Adrenal gland (tissue), 12 donors: ENCODE results near the gene CCDC78. TPM values are rescaled to one million over a fixed set of nuclear protein-coding genes. Genes with fewer than 3 reads are reported as not detected.
A peak's percentile ranks its signal among the peaks of the same experiment; 100 is the strongest.

ENCODE experiments used
- DNase-seq, 7 donors: peaks; one replicate each; pipeline ENCODE4 v3.0.0-alpha.2; 2019 to 2020
- H3K27ac ChIP-seq, 5 donors: fragments of 200-600 bp; sonication (generic) in 4 of 5; 1 replicate in 3 of 5; 2 replicates in 2 of 5; pipeline versions ENCODE4 v1.5.1 to v1.8.0; 2016 to 2020; ENCODE audit warnings: mild to moderate bottlenecking in 1 of 5
- H3K27me3 ChIP-seq: fragments of 200-600 bp; 2 replicates; pipeline ENCODE4 v1.8.0; 2021
- H3K36me3 ChIP-seq, 2 donors: fragments of 200-600 bp; replicated peaks in 1 of 2; 1 replicate in 1 of 2; 2 replicates in 1 of 2; pipeline versions ENCODE4 v1.5.1 to v1.8.0; 2018 to 2022
- H3K4me1 ChIP-seq, 2 donors: fragments of 200-600 bp; replicated peaks in 1 of 2; 1 replicate in 1 of 2; 2 replicates in 1 of 2; pipeline versions ENCODE4 v1.5.1 to v1.8.0; 2018 to 2021
- H3K4me3 ChIP-seq, 4 donors: fragments of 200-600 bp; sonication (generic) in 3 of 4; one replicate each; pipeline ENCODE4 v1.5.1; 2016 to 2018
- H3K9me3 ChIP-seq, 3 donors: fragments of 200-600 bp; sonication (generic) in 1 of 3; replicated peaks in 1 of 3; 1 replicate in 2 of 3; 2 replicates in 1 of 3; pipeline versions ENCODE4 v1.5.1 to v1.8.0; 2016 to 2021
- CTCF ChIP-seq, 6 experiments: fragments of 450-650 bp in 4 of 6; fragments of 200-600 bp in 2 of 6; sonication (generic) in 1 of 6; IDR thresholded peaks; 1 replicate in 5 of 6; 2 replicates in 1 of 6; pipeline versions ENCODE4 v1.5.1 to v1.8.0; 2016 to 2021; ENCODE audit warnings: antibody characterized with exemption in 6 of 6, mild to moderate bottlenecking in 2 of 6, moderate library complexity in 1 of 6
- POLR2A ChIP-seq, 2 donors: fragments of 450-650 bp; IDR thresholded peaks; one replicate each; pipeline ENCODE4 v1.6.1; 2017; ENCODE audit warnings: antibody characterized with exemption in 2 of 2, mild to moderate bottlenecking in 2 of 2, moderate library complexity in 1 of 2
- WGBS, 4 donors: extraction: QIAGEN DNeasy Blood & Tissue Kit in 2 of 4; methylation state at CpG; one replicate each; pipeline versions ENCODE4 v1.1.5 to v1.1.7; 2013 to 2017; 5-methylcytosine and 5-hydroxymethylcytosine counted together
- intact Hi-C, 2 donors: fragments of 100-400 bp; cut with DNase I; formaldehyde crosslinking; loops; one replicate each; pipeline versions ENCODE4 v1.14.1 to v1.15.0; 2022 to 2023
- polyA plus RNA-seq, 3 donors: library from polyadenylated mRNA; stranded (reverse); fragments of 200-250 nt in 2 of 3; fragments of 350-450 nt in 1 of 3; fragmentation: Illumina TruSeq in 1 of 3; extraction: RNeasy Lipid Tissue Mini Kit (QIAGEN cat#74804) in 1 of 3; gene quantifications; one replicate each; pipeline ENCODE4 v1.2.3, GENCODE V29; 2013 to 2014
- total RNA-seq, 9 donors: library from RNA; depleted of rRNA in 4 of 9; stranded (reverse); fragments of >200 nt in 4 of 9; fragments of 120-200 nt in 1 of 9; fragmentation: NEBNext Ultra II Directional in 1 of 9; extraction: Animal tissue kit (Norgen Biotek cat#: 25700) in 1 of 9; gene quantifications; one replicate each; pipeline versions ENCODE4 v1.1.0 to v1.2.4, GENCODE V29; 2013 to 2023
- donor health status: healthy with polysubstance abuse.
- donor health status: Bipolar disorder and iron deficiency.
- donor health status: DM: yes; HTN: yes; CAD: no.
- donor health status: DM: no; HTN: no; CAD: no.
- donor health status: DM: no; HTN: no; CAD: no.
- donor health status: DM: yes; HTN: yes; CAD: no.

Gene CCDC78
- total and polyA plus RNA-seq, 12 donors, result 0.17 to 49.9 (median 0.85) TPM; not detected in 2

- no peaks in the 10 kb centered on the region for H3K4me1 ChIP-seq
- H3K4me3 ChIP-seq, result no peak overlapping the region
- 5 to 6% (median 5%) methylated on average over 20 to 49 of the region's 49 CpGs; no CpG with 5 or more reads in 1 of the 4 donors for WGBS, 4 donors
- peak overlapping the region in 1 of 5 donors; percentile 44 for H3K27ac ChIP-seq
- TF ChIP-seq CTCF (IDR thresholded peaks at IDR 0.05), result no peak
- TF ChIP-seq POLR2A (IDR thresholded peaks at IDR 0.05), result no peak
- intact Hi-C loops, result loop anchor here in 1 of 2 donors (5.0 kb wide), 1 partner anchor 76 kb away; no protein-coding TSS in a partner anchor
- DNase-seq, result no peak
- no peaks in the 10 kb centered on the region for H3K9me3 ChIP-seq
- H3K36me3 ChIP-seq, result no peaks in the 10 kb centered on the region
- peaks cover 58% of the 10 kb centered on the region for H3K27me3 ChIP-seq
These were observed 19.8 kb downstream of the CCDC78 start for GRCh38 chr16:706189-707061.

- H3K27me3 ChIP-seq, result peaks cover 60% of the 10 kb centered on the region
- H3K4me1 ChIP-seq, result peaks cover 3 to 4% of the 10 kb centered on the region in 2 donors
- WGBS, 4 donors, result 0 to 1% (median 1%) methylated on average over 1 to 115 of the region's 115 CpGs; no CpG with 5 or more reads in 1 of the 4 donors
- intact Hi-C loops, result loop anchor here in 1 of 2 donors (5.0 kb wide), 1 partner anchor 77 kb away; no protein-coding TSS in a partner anchor
- H3K9me3 ChIP-seq, result no peaks in the 10 kb centered on the region
- H3K36me3 ChIP-seq, result no peaks in the 10 kb centered on the region
- no peak for TF ChIP-seq POLR2A (IDR thresholded peaks at IDR 0.05)
- TF ChIP-seq CTCF (IDR thresholded peaks at IDR 0.05), result no peak
- no peak within 1 kb of the TSS for H3K4me3 ChIP-seq
- peak within 1 kb of the TSS in 1 of 5 donors; percentile 52 for H3K27ac ChIP-seq
- no peak for DNase-seq
These were observed 20.6 kb downstream of the CCDC78 start, which contains the start of gene FBXL16 for GRCh38 chr16:705431-706188. TSS of gene FBXL16 (minus strand) at chr16:705801. CDS start at chr16:697405, 8,396 bp downstream.

GRCh38 chr16:704552-705380 lies 21.5 kb downstream of the CCDC78 start:
- H3K4me1 ChIP-seq, result peaks cover 4 to 8% of the 10 kb centered on the region in 2 donors
- no peak for DNase-seq
- WGBS, 4 donors, result 9 to 31% (median 10%) methylated on average over 5 to 50 of the region's 50 CpGs
- intact Hi-C loops, result loop anchor here in 1 of 2 donors (5.0 kb wide), 1 partner anchor 78 kb away; no protein-coding TSS in a partner anchor
- TF ChIP-seq CTCF (IDR thresholded peaks at IDR 0.05) (no peak), POLR2A (IDR thresholded peaks at IDR 0.05) (no peak)
- H3K4me3 ChIP-seq, result no peak overlapping the region
- H3K9me3 ChIP-seq, result no peaks in the 10 kb centered on the region
- H3K36me3 ChIP-seq, result no peaks in the 10 kb centered on the region
- H3K27ac ChIP-seq, result peak overlapping the region in 1 of 5 donors; percentile 52
- H3K27me3 ChIP-seq, result peaks cover 69% of the 10 kb centered on the region
